ENCODE data around the gene TBC1D16. TPM values are rescaled to one million over a fixed set of nuclear protein-coding genes. Genes with fewer than 3 reads are reported as not detected.

The TBC1D16 gene
- total RNA-seq, 6 experiments from 2014 or later, result 5.8 to 21.0 (median 14.4) TPM

- Histone ChIP-seq H3K4me1 (no peaks in the 10 kb centered on the region), H3K9me3 (no peaks in the 10 kb centered on the region), H3K4me3 (no peak overlapping the region), H3K27ac (no peak overlapping the region), H3K36me3 (peaks cover 0 to 16% (median 3%) of the 10 kb centered on the region in 4 donors), H3K27me3 (no peaks in the 10 kb centered on the region)
- intact Hi-C loops (cut with DNase I), result no loop called here
- DNase-seq, result peak in 1 of 3 donors; percentile 46
- no peak for ATAC-seq
- 90% methylated on average over 2 of the region's 29 CpGs for WGBS (ENCODE audit: insufficient coverage, low coverage, low lambda C conversion rate, missing lambda C conversion rate)
- no peak for TF ChIP-seq CTCF (IDR thresholded peaks at IDR 0.05)
Measured at GRCh38 chr17:79948945-79949655, 86.6 kb downstream of the TBC1D16 start.

GRCh38 chr17:79948406-79948944 lies 87.2 kb downstream of the TBC1D16 start:
- no peak overlapping the region for H3K4me3 ChIP-seq
- H3K27ac ChIP-seq, result no peak overlapping the region
- DNase-seq, result peak in 2 of 3 donors; percentile 32 to 38
- intact Hi-C loops (cut with DNase I), result no loop called here
- no peaks in the 10 kb centered on the region for H3K4me1 ChIP-seq
- peaks cover 0 to 18% (median 5%) of the 10 kb centered on the region in 4 donors for H3K36me3 ChIP-seq
- TF ChIP-seq CTCF (IDR thresholded peaks at IDR 0.05) (no peak), POLR2A (IDR thresholded peaks at IDR 0.05) (no peak)
- H3K9me3 ChIP-seq, result no peaks in the 10 kb centered on the region
- WGBS (ENCODE audit: insufficient coverage, low coverage, low lambda C conversion rate, missing lambda C conversion rate), result 85% methylated on average over 6 of the region's 10 CpGs
- H3K27me3 ChIP-seq, result no peaks in the 10 kb centered on the region
- no peak for ATAC-seq

GRCh38 chr17:79947351-79948031 lies 88.2 kb downstream of the TBC1D16 start:
- Histone ChIP-seq H3K27me3 (no peaks in the 10 kb centered on the region), H3K36me3 (peaks cover 0 to 18% (median 5%) of the 10 kb centered on the region in 4 donors), H3K4me1 (no peaks in the 10 kb centered on the region), H3K27ac (no peak overlapping the region), H3K4me3 (no peak overlapping the region), H3K9me3 (no peaks in the 10 kb centered on the region)
- ATAC-seq (no peak), DNase-seq (peak in 1 of 3 donors; percentile 49)
- TF ChIP-seq POLR2A (IDR thresholded peaks at IDR 0.05), result no peak
- TF ChIP-seq CTCF (IDR thresholded peaks at IDR 0.05), result no peak
- WGBS (ENCODE audit: insufficient coverage, low coverage, low lambda C conversion rate, missing lambda C conversion rate), result 91% methylated on average over 4 of the region's 31 CpGs
- intact Hi-C loops (cut with DNase I), result no loop called here

- H3K4me3 ChIP-seq, result no peak overlapping the region
- no peak for TF ChIP-seq CTCF (IDR thresholded peaks at IDR 0.05)
- intact Hi-C loops (cut with DNase I), result no loop called here
- WGBS (ENCODE audit: insufficient coverage, low coverage, low lambda C conversion rate, missing lambda C conversion rate), result 80% methylated on average over 1 of the region's 25 CpGs
- DNase-seq (peak in 2 of 3 donors; percentile 12 to 39), ATAC-seq (no peak)
- H3K36me3 ChIP-seq, result peaks cover 0 to 18% (median 5%) of the 10 kb centered on the region in 4 donors
- H3K27me3 ChIP-seq, result no peaks in the 10 kb centered on the region
- no peaks in the 10 kb centered on the region for H3K4me1 ChIP-seq
- no peak overlapping the region for H3K27ac ChIP-seq
- H3K9me3 ChIP-seq, result no peaks in the 10 kb centered on the region
Measured at GRCh38 chr17:79946352-79947231, 89.1 kb downstream of the TBC1D16 start.

Measured in right lobe of liver (tissue), 6 donors.